ENCODE data around the gene C12orf60. TPM values are rescaled to one million over a fixed set of nuclear protein-coding genes. Genes with fewer than 3 reads are reported as not detected.

C12orf60 gene
- total RNA-seq, 1 donor from 2014 or later, result 2.2 TPM

DNA sequence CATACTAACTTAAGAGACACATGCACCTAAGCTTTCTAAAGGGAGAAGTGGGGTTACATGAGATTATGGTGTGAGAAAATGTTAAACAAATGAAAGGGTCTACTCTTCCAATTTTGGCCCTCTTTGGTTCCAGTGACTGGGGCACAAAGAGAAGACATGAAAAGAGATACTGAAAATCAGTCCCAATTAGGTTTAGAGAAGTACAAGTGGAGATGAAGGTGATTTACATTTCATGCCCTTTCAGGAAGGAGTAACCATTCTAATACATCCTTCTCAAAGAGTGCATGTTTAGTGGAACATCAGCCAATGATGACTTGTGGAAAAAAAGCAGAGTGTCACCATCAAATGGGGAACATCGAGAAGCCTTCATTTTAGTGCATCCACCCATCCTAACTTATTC lies 67.8 kb downstream of the C12orf60 start:
- H3K27ac Mint-ChIP-seq, result no peak overlapping the region
- H3K4me3 Mint-ChIP-seq, result no peak overlapping the region
- intact Hi-C loops (cut with micrococcal nuclease), result no loop called here
- H3K4me1 Mint-ChIP-seq (ENCODE audit: low read depth), result no peaks in the 10 kb centered on the region
- DNase-seq (ENCODE audit: low spot score), result no peak
- H3K27me3 Mint-ChIP-seq (ENCODE audit: insufficient read depth), result no peaks in the 10 kb centered on the region
- H3K9me3 Mint-ChIP-seq, result peaks cover 4% of the 10 kb centered on the region
- H3K36me3 Mint-ChIP-seq (ENCODE audit: low read depth), result no peaks in the 10 kb centered on the region

DNA sequence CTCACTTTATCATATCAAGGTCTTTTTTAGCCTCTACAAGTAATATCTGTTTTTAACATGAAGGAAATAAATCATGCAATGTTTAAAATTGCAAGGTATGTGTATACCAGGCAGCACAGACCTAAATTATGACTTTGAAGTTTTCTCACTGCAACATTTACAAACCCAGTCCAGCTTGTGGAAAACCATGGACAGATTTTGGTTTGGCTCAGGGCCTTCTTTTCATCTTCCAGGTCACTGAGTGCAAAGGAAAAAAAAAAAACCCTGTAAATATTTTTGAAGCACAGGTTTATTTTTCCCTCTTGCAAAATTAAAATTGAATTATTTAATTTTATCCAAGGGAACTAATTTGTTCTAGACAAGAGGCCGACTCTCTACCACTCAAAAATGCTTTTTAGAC lies 68.4 kb downstream of the C12orf60 start:
- Mint-ChIP-seq H3K9me3 (peaks cover 4% of the 10 kb centered on the region), H3K36me3 (ENCODE audit: low read depth) (no peaks in the 10 kb centered on the region), H3K4me3 (no peak overlapping the region), H3K4me1 (ENCODE audit: low read depth) (no peaks in the 10 kb centered on the region), H3K27ac (no peak overlapping the region), H3K27me3 (ENCODE audit: insufficient read depth) (no peaks in the 10 kb centered on the region)
- no peak for DNase-seq (ENCODE audit: low spot score)
- intact Hi-C loops (cut with micrococcal nuclease), result no loop called here

DNA sequence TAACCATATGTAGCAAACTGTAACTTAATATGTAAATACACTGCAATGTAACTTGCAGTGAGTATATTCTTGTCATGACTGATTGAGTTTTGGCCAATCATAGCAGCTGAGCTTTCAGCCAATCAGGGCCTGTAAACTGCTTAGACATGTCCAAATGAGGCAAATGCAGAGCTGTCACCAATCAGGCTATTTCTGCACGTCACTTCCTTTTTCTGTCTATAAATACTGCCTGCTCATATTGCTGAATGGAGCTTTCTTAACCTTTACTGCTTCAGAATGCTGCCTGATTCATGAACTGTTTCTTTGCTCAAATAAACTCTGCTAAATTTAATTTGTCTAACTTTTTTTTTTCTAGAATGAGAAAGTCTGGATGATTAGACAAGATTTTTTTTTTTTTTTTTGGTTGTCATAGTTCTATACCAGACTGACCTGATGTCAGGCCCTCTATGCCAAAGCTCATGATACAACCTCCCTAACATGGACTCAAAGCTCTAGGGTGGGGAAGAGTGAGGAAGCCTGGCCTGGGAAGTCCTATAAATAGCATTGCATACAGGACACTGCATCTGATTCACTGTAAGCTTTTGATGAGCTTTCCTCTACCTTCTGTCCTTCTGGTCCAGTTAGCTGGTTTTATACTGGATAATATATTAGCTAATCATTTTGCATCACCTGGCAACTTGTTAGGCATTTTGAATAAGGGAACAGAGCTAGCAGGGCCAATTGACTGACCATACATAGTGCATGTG lies 70.1 kb downstream of the C12orf60 start:
- Mint-ChIP-seq H3K27me3 (ENCODE audit: insufficient read depth) (no peaks in the 10 kb centered on the region), H3K36me3 (ENCODE audit: low read depth) (peaks cover 1% of the 10 kb centered on the region), H3K27ac (no peak overlapping the region), H3K4me3 (no peak overlapping the region), H3K9me3 (peaks cover 2% of the 10 kb centered on the region), H3K4me1 (ENCODE audit: low read depth) (no peaks in the 10 kb centered on the region)
- intact Hi-C loops (cut with micrococcal nuclease), result no loop called here
- DNase-seq (ENCODE audit: low spot score), result no peak

Other genes with a start within 250 kb of the C12orf60 start
- not detected in 2 replicates for gene PLBD1, start 235.8 kb upstream of the C12orf60 start, total RNA-seq
- not detected in 2 replicates for gene GUCY2C, start 107.1 kb upstream of the C12orf60 start, total RNA-seq
- 128 and 142 TPM in 2 replicates for gene WBP11, start 192 bp upstream of the C12orf60 start, total RNA-seq
- not detected in 2 replicates for gene SMCO3, start 10.5 kb downstream of the C12orf60 start, total RNA-seq
- not detected in 2 replicates for gene ART4, start 39.9 kb downstream of the C12orf60 start, total RNA-seq
- not detected in 2 replicates for gene MGP, start 82.2 kb downstream of the C12orf60 start, total RNA-seq
- gene ERP27, start 134.9 kb downstream of the C12orf60 start, total RNA-seq, result 2.2 and 2.3 TPM in 2 replicates
- 494 and 511 TPM in 2 replicates for gene ARHGDIB, start 157.9 kb downstream of the C12orf60 start, total RNA-seq
- not detected in 2 replicates for gene PDE6H, start 169.4 kb downstream of the C12orf60 start, total RNA-seq

All from activated T-helper 1 cell treated with anti-CD3 and anti-CD28 coated beads, Interleukin-12 subunit alpha, Interleukin-12 subunit beta, Interleukin-2, Interleukin-4 antibody, amounts not matched to agents 30 ng/mL and 10 ng/mL and 1 ng/mL, durations not matched to agents 14 hours and 24 hours and 36 hours (primary cell).